NCI-H345 (cell line): ENCODE measurements around the gene DPYD.

Experiments
- DNase-seq: peaks from one replicate; lab custom pipeline; 2025; lab: John Stamatoyannopoulos, UW

Gene DPYD

DNA sequence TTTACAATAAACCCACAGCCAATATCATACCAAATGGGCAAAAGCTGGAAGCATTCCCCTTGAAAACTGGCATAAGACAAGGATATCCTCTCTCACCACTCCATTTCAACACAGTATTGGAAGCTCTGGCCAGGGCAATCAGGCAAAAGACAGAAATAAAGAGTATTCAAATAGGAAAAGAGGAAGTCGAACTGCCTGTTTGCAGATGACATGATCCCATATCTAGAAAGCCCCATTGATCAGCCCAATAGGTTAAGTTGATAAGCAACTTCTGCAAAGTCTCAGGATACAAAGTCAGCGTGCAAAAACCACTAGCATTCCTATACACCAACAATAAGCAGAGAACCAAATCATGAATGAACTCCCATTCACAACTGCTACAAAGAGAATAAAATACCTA lies 235.5 kb downstream of the DPYD start:
- DNase-seq = no peak

DNA sequence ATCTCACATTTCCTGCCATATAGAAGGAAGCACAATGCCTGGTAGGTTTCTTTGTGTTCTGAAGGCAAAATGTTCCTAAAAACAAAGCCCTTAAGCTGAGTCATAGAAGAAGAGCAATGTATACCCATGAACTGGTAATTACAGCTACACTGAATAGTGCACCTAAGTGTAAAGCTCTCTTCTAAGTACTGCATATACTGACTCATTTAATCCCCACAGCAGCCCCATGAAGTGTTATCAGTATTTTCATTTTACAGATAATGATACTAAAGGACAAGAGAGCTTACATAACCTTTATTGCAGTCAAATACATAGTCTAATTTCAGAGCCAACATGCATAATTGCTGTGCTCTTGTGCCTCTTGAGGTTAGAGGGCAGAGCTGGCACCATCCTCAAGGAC lies 239.9 kb downstream of the DPYD start:
- peak; percentile 43 for DNase-seq

DNA sequence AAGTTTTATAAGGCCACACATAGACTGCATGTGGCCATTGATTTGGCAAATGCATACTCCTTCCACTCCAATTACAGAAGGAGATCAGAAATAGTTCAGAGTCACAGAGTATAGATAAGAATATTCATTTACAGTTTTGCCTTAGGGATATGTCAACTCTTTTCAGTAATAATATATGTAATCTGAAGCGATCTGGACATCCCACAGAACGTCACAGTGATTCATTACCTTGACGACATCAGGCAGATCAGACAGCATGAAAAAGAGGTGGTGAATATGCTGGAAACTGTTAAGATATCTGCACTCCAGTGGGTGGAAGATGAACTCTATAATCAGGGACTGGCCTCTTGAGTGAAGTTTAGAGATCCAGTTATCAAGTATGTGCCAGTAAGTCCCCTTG lies 240.4 kb downstream of the DPYD start:
- no peak for DNase-seq

DNA sequence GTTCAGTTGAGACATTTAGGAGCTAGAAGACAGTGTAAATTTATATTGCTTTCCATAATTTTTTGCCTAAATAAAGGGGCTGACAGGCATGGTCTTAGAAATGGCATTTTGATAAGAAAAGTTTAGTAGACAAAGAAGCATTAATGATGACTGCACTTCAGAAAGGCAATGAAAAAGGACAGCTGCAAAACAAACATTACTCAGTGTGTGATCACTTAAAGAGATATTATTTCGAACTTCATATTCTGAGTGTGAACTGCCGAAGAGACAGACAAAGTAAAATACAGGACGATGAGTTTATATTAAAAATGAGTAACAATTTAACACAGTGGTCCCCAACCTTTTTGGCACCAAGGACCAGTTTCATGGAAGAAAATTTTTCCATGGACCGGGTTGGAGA lies 243.1 kb downstream of the DPYD start:
- DNase-seq = no peak

DNA sequence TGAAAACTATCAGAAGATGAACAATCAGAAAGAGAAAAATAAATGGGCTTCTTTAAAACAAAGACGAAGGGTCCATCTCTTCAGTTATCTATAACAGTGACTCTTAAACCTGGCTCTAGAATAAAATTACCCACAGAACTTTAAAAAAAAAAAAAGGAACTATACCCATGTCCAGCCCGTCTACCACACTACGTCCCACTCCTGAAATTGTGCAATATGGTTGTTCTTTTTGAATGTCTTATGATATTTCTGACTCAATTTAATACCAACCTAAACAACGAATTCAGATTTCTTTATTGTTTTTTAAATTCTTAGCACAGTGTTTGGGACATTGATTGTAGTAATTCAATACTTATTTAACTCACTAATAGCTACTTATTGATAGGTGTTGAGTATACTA lies 246.3 kb downstream of the DPYD start:
- DNase-seq = no peak

DNA sequence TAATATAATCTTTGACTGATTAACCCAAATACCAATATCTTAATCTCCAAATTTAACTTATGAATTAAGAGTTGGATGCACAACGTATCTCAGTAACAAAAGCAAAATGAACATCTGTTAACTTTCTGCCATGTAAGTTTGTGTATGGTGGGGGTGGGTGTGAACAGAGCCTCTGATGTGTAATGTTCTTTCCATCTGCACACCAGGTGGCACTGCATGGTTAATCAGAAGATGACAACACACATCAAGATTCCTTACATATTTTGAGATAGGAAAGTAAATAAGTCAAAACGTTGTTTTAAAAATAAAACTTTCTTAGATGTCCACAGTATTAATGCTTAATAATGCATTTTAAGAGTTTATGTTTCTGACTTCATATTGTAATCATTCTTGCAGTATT lies 251.9 kb downstream of the DPYD start:
- DNase-seq = no peak

DNA sequence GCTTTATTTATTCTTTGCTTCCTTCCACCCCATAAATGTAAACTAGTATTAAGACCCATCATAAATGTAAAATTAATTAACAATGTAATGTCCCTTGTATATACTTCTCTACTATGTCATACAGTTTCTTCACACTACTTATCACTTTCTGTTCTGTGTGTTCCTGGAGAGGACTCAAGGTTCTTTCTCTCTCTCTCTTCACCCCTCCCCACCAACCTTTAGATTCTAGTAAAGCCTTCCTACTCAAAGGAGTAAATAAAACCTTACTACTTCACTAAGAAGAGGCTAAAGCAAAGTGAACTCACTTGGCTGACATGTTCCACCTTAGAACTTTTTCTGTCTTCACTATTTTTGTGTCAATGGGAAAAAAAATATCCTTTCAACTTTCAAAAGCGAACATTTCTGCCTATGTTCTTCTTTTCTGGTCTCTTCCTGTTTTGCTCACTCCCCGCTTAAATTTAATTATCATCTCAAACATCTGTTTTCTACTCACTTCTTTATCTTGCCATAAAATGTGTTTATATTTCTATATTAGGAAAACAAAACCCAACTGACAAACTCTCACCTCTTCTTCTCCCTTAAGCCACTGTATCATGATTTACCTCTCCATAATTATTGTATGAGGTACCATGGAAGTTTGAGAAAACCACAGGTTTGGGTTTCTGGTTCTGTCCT lies 260.3 kb downstream of the DPYD start:
- no peak for DNase-seq

DNA sequence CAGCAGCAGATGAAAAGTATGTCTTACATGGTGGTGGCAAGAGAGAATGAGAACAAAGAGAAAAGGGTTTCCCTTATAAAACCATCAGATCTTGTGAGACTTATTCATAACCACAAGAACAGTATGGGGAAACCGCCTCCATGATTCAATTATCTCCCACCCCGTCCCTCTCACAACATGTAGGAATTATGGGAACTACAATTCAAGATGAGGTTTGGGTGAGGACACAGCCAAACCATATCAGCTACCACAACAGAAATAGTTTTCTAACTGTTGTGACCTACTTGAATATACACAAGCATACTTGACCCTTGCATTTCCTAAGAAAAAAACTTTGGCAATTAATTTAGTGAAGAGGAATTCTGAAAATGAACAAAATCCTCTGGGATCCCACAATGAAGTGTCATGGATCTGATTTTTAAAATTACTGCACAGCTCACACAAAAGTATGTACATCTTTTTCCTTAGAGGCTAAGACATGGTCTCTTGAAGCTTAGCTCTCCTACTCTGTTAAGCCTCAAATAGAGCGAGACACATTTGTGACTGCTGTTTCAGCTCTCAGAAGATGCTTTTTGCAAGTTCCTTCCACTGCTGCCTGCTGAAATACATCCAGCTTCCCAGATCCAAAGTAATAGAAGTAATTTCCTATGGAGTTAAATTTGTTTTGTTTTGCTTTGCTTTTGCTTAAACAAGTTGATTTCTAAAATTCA lies 265.8 kb downstream of the DPYD start:
- no peak for DNase-seq

DNA sequence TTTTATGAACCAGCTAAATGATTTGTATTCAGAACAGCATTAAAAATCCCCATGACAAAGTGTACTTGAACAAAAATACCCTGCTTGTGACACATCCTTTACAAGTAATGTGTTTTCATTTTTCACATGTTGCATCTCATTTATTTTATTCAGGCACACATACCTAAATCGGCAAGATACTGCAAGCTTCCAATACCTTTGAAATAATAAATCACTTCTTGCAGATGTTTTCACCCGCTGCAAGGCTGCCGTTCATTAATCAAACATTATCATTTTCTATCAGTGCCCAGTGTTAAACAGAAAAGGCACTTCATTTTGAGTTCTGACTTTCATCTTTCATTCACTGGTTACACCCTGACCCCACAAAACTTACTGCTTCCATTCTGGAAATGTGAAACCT lies 269.6 kb downstream of the DPYD start:
- no peak for DNase-seq

DNA sequence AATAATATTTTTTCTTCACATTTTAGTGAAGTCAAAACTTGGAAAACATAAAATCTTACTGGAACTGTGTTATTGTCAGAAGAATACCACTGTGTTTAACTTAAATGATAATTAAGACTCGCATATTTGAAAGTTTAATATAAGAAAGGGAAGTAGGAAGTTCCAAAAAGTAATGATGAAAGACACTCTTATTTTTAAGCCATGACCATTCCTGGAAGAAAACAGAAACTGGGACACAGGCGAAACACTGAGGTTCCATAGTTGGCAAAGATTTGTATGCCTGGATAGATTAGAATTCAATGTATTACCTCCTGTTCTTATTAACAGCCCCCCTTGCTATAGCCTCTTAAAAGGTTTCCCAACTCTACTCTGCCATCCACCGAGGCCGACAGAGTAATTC lies 271.2 kb downstream of the DPYD start:
- no peak for DNase-seq

DNA sequence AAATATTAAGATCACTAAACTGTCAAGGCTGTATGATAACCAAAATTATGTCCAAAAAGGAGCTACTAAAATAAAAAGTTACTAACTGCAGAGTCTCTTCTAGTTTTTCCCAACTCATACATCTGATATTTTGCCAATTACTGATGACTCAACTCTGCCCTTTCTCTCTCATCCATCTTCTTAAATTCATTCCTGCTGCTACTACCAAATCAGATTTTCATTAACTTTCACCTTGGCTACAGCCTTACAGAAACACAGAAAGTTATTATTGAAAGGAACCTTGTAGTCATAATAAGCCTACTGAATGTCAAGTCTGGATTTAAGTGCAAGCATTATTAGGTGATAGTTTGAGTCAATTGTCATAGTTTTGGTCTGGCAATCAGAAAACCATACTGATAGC lies 273.1 kb downstream of the DPYD start:
- no peak for DNase-seq

DNA sequence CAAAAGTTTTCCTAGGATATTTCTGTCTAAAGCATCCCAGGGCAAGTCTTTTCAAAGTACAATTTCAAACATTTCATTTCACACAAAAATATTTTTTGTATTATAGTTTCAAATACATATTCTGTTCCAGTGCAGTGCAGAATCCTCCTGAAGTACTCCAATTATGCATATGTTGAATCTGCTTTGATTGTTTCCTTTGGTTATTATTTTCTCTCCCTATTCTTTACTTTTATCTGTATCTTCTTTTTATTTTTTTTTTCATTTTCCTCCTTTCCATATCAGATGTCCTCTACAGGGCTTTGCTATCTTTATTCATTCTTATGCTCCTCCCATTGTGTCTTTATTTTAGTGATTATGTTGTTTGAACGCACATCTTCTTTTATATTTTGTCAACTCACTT lies 274.8 kb downstream of the DPYD start:
- DNase-seq = no peak

DNA sequence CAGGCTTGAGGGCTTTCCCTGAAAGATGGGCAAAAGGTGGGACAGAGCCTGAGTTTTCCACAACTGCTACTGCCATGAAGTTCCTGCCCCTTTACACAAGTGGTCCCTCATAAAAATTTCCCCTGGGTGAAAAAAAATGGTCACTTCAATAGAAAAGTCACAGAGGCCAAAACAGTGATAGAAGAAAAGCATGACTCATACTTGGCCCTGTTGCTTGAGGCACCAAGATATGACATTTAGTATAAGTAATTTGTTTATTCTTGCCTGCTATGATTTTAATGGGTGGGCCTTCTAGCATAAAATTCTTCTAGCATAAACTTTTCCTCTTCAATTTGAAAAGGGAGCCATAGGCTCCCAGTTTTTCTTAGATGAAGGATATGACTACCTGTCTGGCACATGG lies 280.2 kb downstream of the DPYD start:
- no peak for DNase-seq

DNA sequence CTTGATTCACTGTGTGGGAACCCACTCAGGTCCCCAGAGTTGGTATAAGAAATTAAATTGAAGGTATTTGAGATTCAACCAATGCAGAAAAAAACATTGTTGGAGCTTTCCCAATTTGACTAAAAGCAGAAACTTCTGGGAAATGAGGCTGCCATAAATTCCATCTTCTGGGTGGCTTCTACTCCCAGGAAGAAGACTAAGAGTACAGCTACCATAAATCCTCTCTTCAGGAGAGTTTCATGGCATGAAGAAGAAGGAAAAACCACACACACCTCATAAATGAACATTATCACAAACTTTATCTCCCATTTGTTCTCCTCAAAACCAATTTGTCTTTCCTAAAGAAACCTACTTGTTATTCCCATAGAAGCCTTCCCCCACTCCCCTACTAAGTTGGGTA lies 283.9 kb downstream of the DPYD start:
- no peak for DNase-seq

DNA sequence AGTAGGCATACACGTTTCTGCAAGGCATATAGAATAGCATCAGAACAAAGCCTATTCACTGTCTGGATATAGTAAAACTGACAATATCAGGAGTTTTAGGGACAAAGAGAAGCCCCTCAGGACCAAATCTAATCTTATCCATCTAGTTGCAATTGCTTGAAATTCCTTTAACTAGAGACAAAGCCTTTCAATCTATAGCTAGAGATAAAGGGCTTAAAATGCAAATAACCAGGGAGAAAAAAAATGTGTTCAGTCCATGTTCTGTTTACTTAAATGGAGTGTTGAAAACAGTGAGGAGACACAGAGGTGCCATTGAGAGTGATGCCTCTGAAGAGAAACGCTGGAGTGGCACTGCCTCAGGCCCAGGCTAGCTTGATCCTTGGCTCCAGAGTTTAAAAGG lies 286.1 kb downstream of the DPYD start:
- no peak for DNase-seq

DNA sequence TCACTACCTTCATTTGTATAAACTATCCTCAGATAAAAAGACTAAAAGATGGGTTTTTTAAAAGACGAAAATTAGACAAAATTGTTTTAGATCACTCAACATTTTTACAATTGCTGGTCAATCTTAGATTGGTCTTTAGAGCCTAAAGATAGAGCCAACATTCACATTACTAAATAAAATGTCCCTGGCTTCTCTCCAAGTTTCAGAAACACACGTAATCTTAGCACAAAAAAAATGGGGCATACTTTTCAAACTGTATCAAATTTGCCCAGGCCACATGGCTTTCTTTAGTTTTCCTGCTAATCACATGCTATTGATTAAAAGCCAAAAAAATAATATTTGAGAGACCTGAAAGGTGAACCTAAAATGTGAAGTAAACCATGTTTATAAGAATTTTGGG lies 288.1 kb downstream of the DPYD start:
- DNase-seq = no peak

DNA sequence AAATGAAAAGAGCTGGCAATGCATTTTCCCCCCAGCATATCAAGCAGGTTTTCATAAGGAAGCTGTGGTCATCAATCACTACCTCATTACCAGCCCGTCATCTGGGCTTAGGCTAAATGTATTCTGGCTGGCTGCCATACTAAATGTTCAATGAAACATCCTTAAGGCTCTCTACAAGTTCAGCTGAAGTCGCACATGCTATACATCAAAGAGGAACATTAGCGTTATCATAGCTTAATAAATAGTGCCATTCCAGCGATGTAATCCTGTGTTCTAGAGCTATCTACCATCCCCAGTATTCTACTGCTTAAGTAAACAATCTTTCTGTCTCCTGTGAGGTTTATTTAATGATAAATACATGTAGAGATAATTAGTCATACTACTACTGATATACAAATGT lies 288.8 kb downstream of the DPYD start:
- DNase-seq = peak; percentile 39

DNA sequence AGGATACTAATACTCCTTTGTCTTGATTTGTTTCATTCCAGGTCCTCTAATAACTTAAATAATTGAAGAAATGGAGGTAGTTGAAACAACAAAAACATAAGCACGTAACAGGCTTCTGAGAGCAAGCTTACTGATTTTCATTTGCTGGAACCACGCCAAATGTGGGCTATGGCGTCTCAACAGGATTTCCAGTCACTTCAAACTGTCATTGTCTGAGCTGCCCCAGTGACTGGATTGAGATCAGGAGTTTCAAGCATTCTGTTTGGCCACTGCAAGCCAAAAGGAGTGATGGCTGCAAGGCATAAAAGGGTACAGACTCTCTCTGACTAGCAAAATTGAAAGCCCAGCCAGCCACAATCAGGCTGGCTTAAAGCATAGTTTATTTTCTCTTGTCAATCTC lies 289.9 kb downstream of the DPYD start:
- peak; percentile 76 for DNase-seq

DNA sequence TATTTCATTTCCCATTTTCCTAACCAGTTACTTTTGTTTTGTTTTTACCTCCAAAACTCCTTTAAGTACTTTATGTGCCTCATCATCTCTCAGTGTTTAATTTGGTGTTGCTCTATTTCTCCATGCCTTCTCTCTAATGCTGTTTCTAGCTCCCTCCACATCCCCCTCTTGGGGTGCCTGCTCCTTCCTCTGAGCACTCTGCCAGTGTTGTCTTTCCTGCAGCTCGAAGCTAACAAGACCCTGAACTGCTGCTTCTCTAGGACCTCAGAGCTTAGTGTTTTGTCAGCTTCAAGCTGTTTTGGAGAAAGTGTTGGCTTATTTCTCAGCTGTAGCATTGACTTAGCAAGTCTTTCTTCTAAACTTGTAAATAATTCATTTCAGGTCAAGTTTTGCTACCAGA lies 290.6 kb downstream of the DPYD start:
- DNase-seq = no peak

DNA sequence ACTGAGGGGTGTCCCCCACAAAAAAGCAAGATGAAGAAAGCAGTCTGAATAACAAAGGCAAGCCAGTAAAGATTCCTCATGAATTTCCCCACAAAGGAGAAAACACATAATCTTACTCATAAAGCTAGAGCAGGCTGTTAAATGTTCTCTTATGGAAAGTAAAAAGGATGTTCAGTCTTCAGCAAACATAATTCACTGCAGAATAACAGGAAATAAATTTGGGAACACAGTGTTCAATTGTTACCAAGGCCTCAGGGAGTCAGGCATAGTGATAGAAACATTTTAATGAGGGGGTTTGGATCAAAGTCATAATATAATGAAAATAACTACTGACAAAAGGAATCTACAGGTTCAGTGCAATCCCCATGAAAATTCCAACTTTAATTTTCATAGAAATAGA lies 297.6 kb downstream of the DPYD start:
- DNase-seq = no peak

DNA sequence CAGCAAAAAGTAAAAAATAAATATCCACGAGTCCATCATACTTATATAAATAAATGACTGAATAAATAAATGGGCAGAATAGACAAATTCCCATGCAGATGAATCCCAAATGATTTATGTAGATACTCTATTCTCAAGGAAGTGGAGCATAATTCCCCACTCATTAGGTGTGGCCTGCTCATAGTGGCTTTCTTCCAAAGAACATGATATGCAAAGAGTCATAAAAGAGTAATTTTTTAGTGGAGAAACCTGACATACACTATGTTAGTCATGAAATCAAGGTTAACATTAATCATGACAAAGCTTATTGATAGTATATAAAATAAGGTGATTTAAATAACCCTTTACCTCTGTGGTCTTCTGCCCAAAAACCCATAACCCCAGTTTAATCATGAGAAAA lies 298.9 kb downstream of the DPYD start:
- no peak for DNase-seq

DNA sequence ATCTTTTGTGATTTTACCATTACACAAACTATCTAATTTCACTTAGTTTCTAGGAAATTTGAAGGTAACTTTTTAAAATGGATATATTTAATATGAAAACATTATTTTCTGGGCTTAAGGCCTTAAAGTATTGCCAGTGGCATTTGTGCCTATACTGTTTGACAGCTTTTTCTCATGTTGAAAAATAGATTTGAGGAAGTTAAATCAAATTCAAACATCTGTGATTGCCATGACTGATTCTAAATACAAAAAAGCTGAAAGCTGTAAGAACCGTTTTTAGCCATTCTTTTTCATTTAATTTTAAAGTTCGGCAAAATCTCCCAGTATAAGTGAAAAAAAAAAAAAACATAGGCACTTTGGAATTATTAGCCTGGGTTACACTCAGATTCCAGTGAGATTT lies 301.1 kb downstream of the DPYD start:
- no peak for DNase-seq

DNA sequence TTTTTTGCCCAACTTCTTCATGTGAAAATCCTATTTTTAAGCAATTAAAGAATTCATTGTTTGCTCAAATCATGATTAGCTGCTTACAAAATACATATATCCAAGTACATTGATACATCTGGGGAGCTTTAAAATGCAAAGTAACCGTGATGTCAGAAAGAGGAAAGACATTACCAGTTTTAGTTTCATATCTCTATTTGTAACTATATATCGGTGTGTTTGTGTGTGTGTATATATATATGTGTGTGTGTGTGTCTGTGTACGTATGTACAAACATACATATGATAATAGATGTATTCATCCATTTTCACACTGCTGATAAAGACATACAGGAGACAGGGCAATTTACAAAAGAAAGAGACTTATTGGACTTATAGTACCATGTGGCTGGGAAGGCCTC lies 310.1 kb downstream of the DPYD start:
- DNase-seq = no peak

DNA sequence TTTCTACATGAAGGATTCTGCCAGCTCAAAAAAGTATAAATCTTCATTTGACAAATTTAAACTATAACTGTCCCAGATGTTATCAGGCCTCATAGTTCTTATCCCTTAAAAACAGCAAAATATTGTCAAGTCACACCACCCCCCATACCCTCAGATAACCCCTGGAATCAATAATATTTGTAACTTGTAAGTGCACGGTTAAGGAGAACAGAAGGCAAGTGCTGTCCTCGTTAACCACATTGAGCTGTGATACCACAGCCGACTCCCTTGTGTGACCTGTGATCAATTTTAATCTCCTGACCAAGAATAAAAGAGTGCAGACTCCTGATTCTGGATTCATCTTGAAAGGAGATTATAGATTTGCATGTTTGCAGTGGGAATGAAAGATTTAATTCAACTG lies 310.7 kb downstream of the DPYD start:
- DNase-seq = no peak
